Measurements from ENCODE around the gene DCST1.

Gene DCST1

GRCh38 chr1:155004352-155005075 lies 29.1 kb upstream of the DCST1 start:
- peak overlapping the region; percentile 59 for H3K4me3 ChIP-seq (ENCODE audit: low read length)

GRCh38 chr1:155005076-155006011 lies 28.3 kb upstream of the DCST1 start:
- peaks cover 22% of the 10 kb centered on the region for H3K4me1 ChIP-seq (ENCODE audit: insufficient read depth, low read length)
- no peak overlapping the region for H3K4me3 ChIP-seq (ENCODE audit: low read length)

More at GRCh38 chr1:155004352-155005075, 29.1 kb upstream of the DCST1 start:
- Histone ChIP-seq H2AFZ (ENCODE audit: low read depth, low read length) (peak overlapping the region; percentile 34), H3K27me3 (ENCODE audit: insufficient read depth, low read length) (no peaks in the 10 kb centered on the region), H3K9me3 (ENCODE audit: low read length) (no peaks in the 10 kb centered on the region), H3K4me1 (ENCODE audit: insufficient read depth, low read length) (peaks cover 29% of the 10 kb centered on the region), H3K36me3 (ENCODE audit: insufficient read depth, low read length) (no peaks in the 10 kb centered on the region)

GRCh38 chr1:155006601-155007101 lies 27.0 kb upstream of the DCST1 start:
- Histone ChIP-seq H3K27me3 (ENCODE audit: insufficient read depth, low read length) (no peaks in the 10 kb centered on the region), H3K4me3 (ENCODE audit: low read length) (no peak overlapping the region), H3K36me3 (ENCODE audit: insufficient read depth, low read length) (no peaks in the 10 kb centered on the region), H3K9me3 (ENCODE audit: low read length) (no peaks in the 10 kb centered on the region), H2AFZ (ENCODE audit: low read depth, low read length) (no peak overlapping the region), H3K4me1 (ENCODE audit: insufficient read depth, low read length) (peaks cover 18% of the 10 kb centered on the region)

More at GRCh38 chr1:155005076-155006011, 28.3 kb upstream of the DCST1 start:
- H2AFZ ChIP-seq (ENCODE audit: low read depth, low read length): no peak overlapping the region
- H3K36me3 ChIP-seq (ENCODE audit: insufficient read depth, low read length): no peaks in the 10 kb centered on the region
- no peaks in the 10 kb centered on the region for H3K27me3 ChIP-seq (ENCODE audit: insufficient read depth, low read length)
- no peaks in the 10 kb centered on the region for H3K9me3 ChIP-seq (ENCODE audit: low read length)

- Histone ChIP-seq H3K4me1 (ENCODE audit: insufficient read depth, low read length) (peaks cover 25% of the 10 kb centered on the region), H3K9me3 (ENCODE audit: low read length) (no peaks in the 10 kb centered on the region), H3K4me3 (ENCODE audit: low read length) (no peak overlapping the region), H3K36me3 (ENCODE audit: insufficient read depth, low read length) (no peaks in the 10 kb centered on the region), H2AFZ (ENCODE audit: low read depth, low read length) (no peak overlapping the region), H3K27me3 (ENCODE audit: insufficient read depth, low read length) (no peaks in the 10 kb centered on the region)
Observed at GRCh38 chr1:155007251-155007828, 26.3 kb upstream of the DCST1 start.

GRCh38 chr1:155008015-155008941 lies 25.3 kb upstream of the DCST1 start:
- Histone ChIP-seq H2AFZ (ENCODE audit: low read depth, low read length) (no peak overlapping the region), H3K27me3 (ENCODE audit: insufficient read depth, low read length) (no peaks in the 10 kb centered on the region), H3K4me3 (ENCODE audit: low read length) (no peak overlapping the region), H3K36me3 (ENCODE audit: insufficient read depth, low read length) (no peaks in the 10 kb centered on the region), H3K9me3 (ENCODE audit: low read length) (no peaks in the 10 kb centered on the region), H3K4me1 (ENCODE audit: insufficient read depth, low read length) (peaks cover 23% of the 10 kb centered on the region)

- H3K4me3 ChIP-seq (ENCODE audit: low read length): no peak overlapping the region
- H3K9me3 ChIP-seq (ENCODE audit: low read length): no peaks in the 10 kb centered on the region
- no peaks in the 10 kb centered on the region for H3K36me3 ChIP-seq (ENCODE audit: insufficient read depth, low read length)
- H2AFZ ChIP-seq (ENCODE audit: low read depth, low read length): no peak overlapping the region
- peaks cover 15% of the 10 kb centered on the region for H3K4me1 ChIP-seq (ENCODE audit: insufficient read depth, low read length)
- H3K27me3 ChIP-seq (ENCODE audit: insufficient read depth, low read length): no peaks in the 10 kb centered on the region
Observed at GRCh38 chr1:155009221-155009711, 24.4 kb upstream of the DCST1 start.

- Histone ChIP-seq H2AFZ (ENCODE audit: low read depth, low read length) (no peak overlapping the region), H3K4me1 (ENCODE audit: insufficient read depth, low read length) (peaks cover 11% of the 10 kb centered on the region), H3K36me3 (ENCODE audit: insufficient read depth, low read length) (no peaks in the 10 kb centered on the region), H3K4me3 (ENCODE audit: low read length) (no peak overlapping the region), H3K9me3 (ENCODE audit: low read length) (no peaks in the 10 kb centered on the region), H3K27me3 (ENCODE audit: insufficient read depth, low read length) (no peaks in the 10 kb centered on the region)
Observed at GRCh38 chr1:155009742-155010141, 23.9 kb upstream of the DCST1 start.

GRCh38 chr1:155010211-155010918 lies 23.3 kb upstream of the DCST1 start:
- Histone ChIP-seq H3K36me3 (ENCODE audit: insufficient read depth, low read length) (no peaks in the 10 kb centered on the region), H3K4me1 (ENCODE audit: insufficient read depth, low read length) (peaks cover 11% of the 10 kb centered on the region), H3K27me3 (ENCODE audit: insufficient read depth, low read length) (no peaks in the 10 kb centered on the region), H2AFZ (ENCODE audit: low read depth, low read length) (no peak overlapping the region), H3K4me3 (ENCODE audit: low read length) (no peak overlapping the region), H3K9me3 (ENCODE audit: low read length) (no peaks in the 10 kb centered on the region)

GRCh38 chr1:155011004-155011416 lies 22.6 kb upstream of the DCST1 start:
- H3K36me3 ChIP-seq (ENCODE audit: insufficient read depth, low read length): no peaks in the 10 kb centered on the region
- no peak overlapping the region for H2AFZ ChIP-seq (ENCODE audit: low read depth, low read length)
- no peak overlapping the region for H3K4me3 ChIP-seq (ENCODE audit: low read length)
- H3K9me3 ChIP-seq (ENCODE audit: low read length): no peaks in the 10 kb centered on the region
- H3K27me3 ChIP-seq (ENCODE audit: insufficient read depth, low read length): no peaks in the 10 kb centered on the region
- peaks cover 11% of the 10 kb centered on the region for H3K4me1 ChIP-seq (ENCODE audit: insufficient read depth, low read length)

GRCh38 chr1:155011437-155012025 lies 22.1 kb upstream of the DCST1 start:
- Histone ChIP-seq H3K4me1 (ENCODE audit: insufficient read depth, low read length) (peaks cover 11% of the 10 kb centered on the region), H2AFZ (ENCODE audit: low read depth, low read length) (no peak overlapping the region), H3K36me3 (ENCODE audit: insufficient read depth, low read length) (peaks cover 4% of the 10 kb centered on the region), H3K4me3 (ENCODE audit: low read length) (no peak overlapping the region), H3K9me3 (ENCODE audit: low read length) (no peaks in the 10 kb centered on the region), H3K27me3 (ENCODE audit: insufficient read depth, low read length) (no peaks in the 10 kb centered on the region)

- Histone ChIP-seq H3K36me3 (ENCODE audit: insufficient read depth, low read length) (peaks cover 5% of the 10 kb centered on the region), H3K27me3 (ENCODE audit: insufficient read depth, low read length) (no peaks in the 10 kb centered on the region), H3K4me1 (ENCODE audit: insufficient read depth, low read length) (peaks cover 11% of the 10 kb centered on the region), H3K4me3 (ENCODE audit: low read length) (no peak overlapping the region), H3K9me3 (ENCODE audit: low read length) (no peaks in the 10 kb centered on the region), H2AFZ (ENCODE audit: low read depth, low read length) (no peak overlapping the region)
Observed at GRCh38 chr1:155012026-155012546, 21.5 kb upstream of the DCST1 start.
